Adrenal gland (tissue), 12 donors: Measurements from ENCODE around the gene SAT2. TPM values are rescaled to one million over a fixed set of nuclear protein-coding genes. Genes with fewer than 3 reads are reported as not detected.

Experiments used
- DNase-seq, 7 donors: peaks; one replicate each; pipeline ENCODE4 v3.0.0-alpha.2; 2019 to 2020
- H3K27ac ChIP-seq, 5 donors: fragments of 200-600 bp; sonication (generic) in 4 of 5; 1 replicate in 3 of 5; 2 replicates in 2 of 5; pipeline versions ENCODE4 v1.5.1 to v1.8.0; 2016 to 2020; ENCODE audit warnings: mild to moderate bottlenecking in 1 of 5
- H3K27me3 ChIP-seq: fragments of 200-600 bp; 2 replicates; pipeline ENCODE4 v1.8.0; 2021
- H3K36me3 ChIP-seq, 2 donors: fragments of 200-600 bp; replicated peaks in 1 of 2; 1 replicate in 1 of 2; 2 replicates in 1 of 2; pipeline versions ENCODE4 v1.5.1 to v1.8.0; 2018 to 2022
- H3K4me1 ChIP-seq, 2 donors: fragments of 200-600 bp; replicated peaks in 1 of 2; 1 replicate in 1 of 2; 2 replicates in 1 of 2; pipeline versions ENCODE4 v1.5.1 to v1.8.0; 2018 to 2021
- H3K4me3 ChIP-seq, 4 donors: fragments of 200-600 bp; sonication (generic) in 3 of 4; one replicate each; pipeline ENCODE4 v1.5.1; 2016 to 2018
- H3K9me3 ChIP-seq, 3 donors: fragments of 200-600 bp; sonication (generic) in 1 of 3; replicated peaks in 1 of 3; 1 replicate in 2 of 3; 2 replicates in 1 of 3; pipeline versions ENCODE4 v1.5.1 to v1.8.0; 2016 to 2021
- CTCF ChIP-seq, 6 experiments: fragments of 450-650 bp in 4 of 6; fragments of 200-600 bp in 2 of 6; sonication (generic) in 1 of 6; IDR thresholded peaks; 1 replicate in 5 of 6; 2 replicates in 1 of 6; pipeline versions ENCODE4 v1.5.1 to v1.8.0; 2016 to 2021; ENCODE audit warnings: antibody characterized with exemption in 6 of 6, mild to moderate bottlenecking in 2 of 6, moderate library complexity in 1 of 6
- POLR2A ChIP-seq, 2 donors: fragments of 450-650 bp; IDR thresholded peaks; one replicate each; pipeline ENCODE4 v1.6.1; 2017; ENCODE audit warnings: antibody characterized with exemption in 2 of 2, mild to moderate bottlenecking in 2 of 2, moderate library complexity in 1 of 2
- WGBS, 4 donors: extraction: QIAGEN DNeasy Blood & Tissue Kit in 2 of 4; methylation state at CpG; one replicate each; pipeline versions ENCODE4 v1.1.5 to v1.1.7; 2013 to 2017; 5-methylcytosine and 5-hydroxymethylcytosine counted together
- intact Hi-C, 2 donors: fragments of 100-400 bp; cut with DNase I; formaldehyde crosslinking; loops; one replicate each; pipeline versions ENCODE4 v1.14.1 to v1.15.0; 2022 to 2023
- polyA plus RNA-seq, 3 donors: library from polyadenylated mRNA; stranded (reverse); fragments of 200-250 nt in 2 of 3; fragments of 350-450 nt in 1 of 3; fragmentation: Illumina TruSeq in 1 of 3; extraction: RNeasy Lipid Tissue Mini Kit (QIAGEN cat#74804) in 1 of 3; gene quantifications; one replicate each; pipeline ENCODE4 v1.2.3, GENCODE V29; 2013 to 2014
- total RNA-seq, 9 donors: library from RNA; depleted of rRNA in 4 of 9; stranded (reverse); fragments of >200 nt in 4 of 9; fragments of 120-200 nt in 1 of 9; fragmentation: NEBNext Ultra II Directional in 1 of 9; extraction: Animal tissue kit (Norgen Biotek cat#: 25700) in 1 of 9; gene quantifications; one replicate each; pipeline versions ENCODE4 v1.1.0 to v1.2.4, GENCODE V29; 2013 to 2023
- donor health status: healthy with polysubstance abuse.
- donor health status: Bipolar disorder and iron deficiency.
- donor health status: DM: yes; HTN: yes; CAD: no.
- donor health status: DM: no; HTN: no; CAD: no.
- donor health status: DM: no; HTN: no; CAD: no.
- donor health status: DM: yes; HTN: yes; CAD: no.

The SAT2 gene
- total and polyA plus RNA-seq, 12 donors: 165 to 700 (median 254) TPM

DNA sequence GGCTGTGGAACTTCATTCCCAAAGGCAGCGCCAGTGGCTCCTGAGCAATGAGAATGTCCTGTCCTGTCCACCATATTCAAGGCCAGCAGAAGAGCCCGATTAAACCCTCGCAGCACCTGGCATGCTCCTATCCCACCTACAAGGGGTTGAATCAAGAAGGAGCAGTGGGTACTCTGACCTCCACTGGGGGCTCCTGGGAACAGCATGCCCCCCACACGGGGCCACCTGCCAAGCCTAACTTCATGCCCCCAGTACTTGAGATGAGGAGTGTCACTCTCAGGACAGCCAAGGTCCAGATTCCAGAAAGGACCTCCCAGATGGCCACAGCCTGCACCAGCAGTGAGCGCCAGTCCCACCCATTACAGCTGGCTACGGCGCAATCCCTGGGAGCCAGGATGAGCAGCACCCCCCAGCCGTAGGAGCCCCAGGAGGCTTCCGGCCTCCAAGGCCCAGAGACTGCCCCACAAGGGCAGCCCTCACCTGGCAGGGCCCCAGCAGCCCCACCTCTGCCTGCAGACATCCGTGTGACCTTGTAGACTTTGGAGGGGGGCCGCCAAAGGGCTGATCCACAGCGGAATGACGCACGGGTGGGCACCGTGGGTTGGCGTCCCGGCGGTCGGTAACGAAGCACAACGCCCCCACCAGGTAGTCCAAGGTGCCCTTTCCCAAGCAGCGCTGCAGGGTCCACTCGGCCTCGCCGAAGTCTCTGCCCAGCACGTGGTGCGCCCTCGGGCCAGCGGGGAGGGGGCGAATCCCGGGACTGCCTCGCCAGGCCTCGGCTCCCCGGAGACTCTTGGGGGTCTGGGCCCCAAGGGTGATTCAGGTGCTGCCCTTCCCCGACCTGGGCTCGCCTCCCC is 45.0 kb downstream of the SAT2 start:
- peak in 5 of 7 donors; percentile 47 to 64 (median 56) for DNase-seq
- peaks cover 0 to 27% of the 10 kb centered on the region in 2 donors for H3K36me3 ChIP-seq
- peaks cover 32 to 56% of the 10 kb centered on the region in 2 donors for H3K4me1 ChIP-seq
- 60 to 83% (median 69%) methylated on average over 6 to 36 of the region's 36 CpGs for WGBS, 4 donors
- intact Hi-C loops: no loop called here
- H3K4me3 ChIP-seq: peak overlapping the region in 2 of 4 donors; percentile 5 to 61
- H3K27ac ChIP-seq: peak overlapping the region; percentile 78 to 97 (median 96)
- H3K27me3 ChIP-seq: no peaks in the 10 kb centered on the region
- H3K9me3 ChIP-seq: no peaks in the 10 kb centered on the region
- TF ChIP-seq CTCF (IDR thresholded peaks at IDR 0.05) (no peak), POLR2A (IDR thresholded peaks at IDR 0.05) (no peak)

DNA sequence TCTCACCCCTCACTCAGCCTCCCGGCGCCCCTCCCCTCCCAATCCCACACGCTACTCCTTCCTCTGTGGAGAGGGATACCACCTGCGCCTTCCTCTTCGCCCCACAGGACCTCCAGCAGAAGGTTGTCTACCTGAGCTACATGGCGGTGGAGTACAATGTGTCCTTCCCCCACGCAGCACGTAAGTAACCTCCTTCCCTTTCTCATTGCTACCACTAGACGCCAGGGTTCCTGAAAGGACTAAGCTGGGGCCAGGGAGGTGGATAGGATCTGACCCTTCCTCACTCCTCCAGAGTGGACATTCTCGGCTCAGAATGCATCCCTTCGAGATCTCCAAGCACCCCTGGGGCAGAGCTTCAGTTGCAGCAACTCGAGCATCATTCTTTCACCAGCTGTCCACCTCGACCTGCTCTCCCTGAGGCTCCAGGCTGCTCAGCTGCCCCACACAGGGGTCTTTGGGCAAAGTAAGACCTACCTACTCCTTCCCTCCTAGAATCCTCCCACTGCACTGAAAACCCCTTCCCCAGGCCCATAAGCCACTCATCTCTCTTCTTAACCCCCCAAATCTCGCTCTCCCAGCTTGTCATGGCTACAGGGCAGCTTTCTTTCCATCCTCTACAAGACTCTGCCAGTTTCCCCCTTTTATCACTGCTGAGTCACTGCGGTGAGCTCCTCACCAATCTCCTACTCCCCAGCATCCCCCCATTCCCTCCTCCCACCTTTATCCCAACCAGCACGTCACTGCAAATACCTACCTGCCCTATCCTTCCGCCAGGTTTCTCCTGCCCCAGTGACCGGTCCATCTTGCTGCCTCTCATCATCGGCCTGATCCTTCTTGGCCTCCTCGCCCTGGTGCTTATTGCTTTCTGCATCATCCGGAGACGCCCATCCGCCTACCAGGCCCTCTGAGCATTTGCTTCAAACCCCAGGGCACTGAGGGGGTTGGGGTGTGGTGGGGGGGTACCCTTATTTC is 46.7 kb downstream of the SAT2 start:
- no peaks in the 10 kb centered on the region for H3K9me3 ChIP-seq
- H3K4me1 ChIP-seq: peaks cover 36 to 74% of the 10 kb centered on the region in 2 donors
- TF ChIP-seq CTCF (IDR thresholded peaks at IDR 0.05) (no peak), POLR2A (IDR thresholded peaks at IDR 0.05) (no peak)
- peak overlapping the region in 1 of 4 donors; percentile 54 for H3K4me3 ChIP-seq
- WGBS, 4 donors: 77 to 83% (median 81%) methylated on average over 23 of the region's 23 CpGs
- peaks cover 0 to 32% of the 10 kb centered on the region in 2 donors for H3K36me3 ChIP-seq
- H3K27me3 ChIP-seq: no peaks in the 10 kb centered on the region
- peak overlapping the region in 3 of 5 donors; percentile 47 to 97 (median 96) for H3K27ac ChIP-seq
- DNase-seq: no peak
- intact Hi-C loops: no loop called here

- intact Hi-C loops: no loop called here
These were observed 47.6 kb downstream of the SAT2 start for GRCh38 chr17:7579834-7580603.

More at GRCh38 chr17:7579834-7580603, 47.6 kb downstream of the SAT2 start:
- no peak for DNase-seq
- Histone ChIP-seq H3K9me3 (no peaks in the 10 kb centered on the region), H3K4me1 (peaks cover 41 to 78% of the 10 kb centered on the region in 2 donors), H3K4me3 (peak overlapping the region in 1 of 4 donors; percentile 54), H3K27me3 (no peaks in the 10 kb centered on the region), H3K36me3 (peaks cover 0 to 41% of the 10 kb centered on the region in 2 donors), H3K27ac (peak overlapping the region; percentile 47 to 97 (median 81))
- WGBS, 4 donors: 65 to 82% (median 70%) methylated on average over 9 to 12 of the region's 12 CpGs
- TF ChIP-seq CTCF (IDR thresholded peaks at IDR 0.05) (no peak), POLR2A (IDR thresholded peaks at IDR 0.05) (no peak)
